GM23338 (cell line): ENCODE data around the gene PYY. TPM values are rescaled to one million over a fixed set of nuclear protein-coding genes. Genes with fewer than 3 reads are reported as not detected.
A peak's percentile ranks its signal among the peaks of the same experiment; 100 is the strongest.

Experiments
- ATAC-seq: fragments of 200-7000 bp; cut with Tn5 transposase; 3 replicates; pipeline ENCODE4 v1.9.1; 2020
- DNase-seq: peaks from one replicate; pipeline ENCODE4 v3.0.0-alpha.2; 2015; ENCODE audit warnings: low spot score
- H2AFZ ChIP-seq: fragments of 200-600 bp; sonication (generic); 2 replicates; pipeline ENCODE4 v1.8.0; 2016; ENCODE audit warnings: antibody characterized with exemption, mild to moderate bottlenecking, moderate library complexity
- H3F3A ChIP-seq: fragments of 200-600 bp; sonication (generic); replicated peaks from 2 replicates; pipeline ENCODE4 v1.8.0; 2017; ENCODE audit warnings: antibody characterized with exemption, mixed run types, low read depth
- H3K27ac ChIP-seq: fragments of 200-600 bp; sonication (generic); 2 replicates; pipeline ENCODE4 v1.6.1; 2016; ENCODE audit warnings: low read depth
- H3K27me3 ChIP-seq: fragments of 200-600 bp; sonication (generic); 2 replicates; pipeline ENCODE4 v1.8.0; 2016; ENCODE audit warnings: mild to moderate bottlenecking, mixed run types, moderate library complexity; ENCODE audit not compliant: insufficient read depth
- H3K36me3 ChIP-seq: fragments of 200-600 bp; sonication (generic); 2 replicates; pipeline ENCODE4 v1.8.0; 2016; ENCODE audit warnings: mild to moderate bottlenecking; ENCODE audit not compliant: insufficient read depth
- H3K4me1 ChIP-seq: fragments of 200-600 bp; sonication (generic); 2 replicates; pipeline ENCODE4 v1.8.0; 2016; ENCODE audit warnings: mild to moderate bottlenecking, moderate library complexity; ENCODE audit not compliant: insufficient read depth
- H3K4me2 ChIP-seq: fragments of 200-600 bp; sonication (generic); 2 replicates; pipeline ENCODE4 v1.7.1; 2017; ENCODE audit warnings: mixed run types
- H3K4me3 ChIP-seq: fragments of 200-600 bp; sonication (generic); 2 replicates; pipeline ENCODE4 v1.6.1; 2016; ENCODE audit warnings: mixed run types
- H3K79me2 ChIP-seq: fragments of 200-600 bp; sonication (generic); replicated peaks from 2 replicates; pipeline ENCODE4 v1.8.0; 2017; ENCODE audit warnings: mild to moderate bottlenecking; ENCODE audit not compliant: insufficient read depth
- H3K9me2 ChIP-seq: fragments of 200-600 bp; sonication (generic); 2 replicates; pipeline ENCODE4 v1.8.0; 2017; ENCODE audit not compliant: insufficient read depth
- H4K20me1 ChIP-seq: fragments of 200-600 bp; sonication (generic); replicated peaks from 2 replicates; pipeline ENCODE4 v1.8.0; 2017; ENCODE audit warnings: mild to moderate bottlenecking; ENCODE audit not compliant: insufficient read depth
- H3K27ac Mint-ChIP-seq: 2 replicates; pipeline ENCODE4 v1.8.0; 2020; ENCODE audit warnings: inconsistent platforms, mild to moderate bottlenecking, moderate library complexity, mixed read lengths
- H3K27me3 Mint-ChIP-seq: 3 replicates; pipeline ENCODE4 v1.8.0; 2022; ENCODE audit warnings: low read depth, mild to moderate bottlenecking, moderate library complexity, mixed read lengths, inconsistent platforms; ENCODE audit not compliant: insufficient read depth, poor library complexity
- H3K36me3 Mint-ChIP-seq: 3 replicates; pipeline ENCODE4 v1.8.0; 2021; ENCODE audit warnings: low read depth, mild to moderate bottlenecking, inconsistent platforms, moderate library complexity, mixed read lengths
- H3K4me1 Mint-ChIP-seq: 3 replicates; pipeline ENCODE4 v1.8.0; 2020; ENCODE audit warnings: mild to moderate bottlenecking, inconsistent platforms, mixed read lengths
- H3K4me3 Mint-ChIP-seq: 3 replicates; pipeline ENCODE4 v1.8.0; 2021; ENCODE audit warnings: moderate library complexity, mild to moderate bottlenecking, inconsistent platforms, mixed read lengths
- H3K9me3 Mint-ChIP-seq: 3 replicates; pipeline ENCODE4 v1.8.0; 2020; ENCODE audit warnings: moderate library complexity, mild to moderate bottlenecking, inconsistent platforms, mixed read lengths
- CREB1 ChIP-seq: fragments of 250-450 bp; sonication (Bioruptor Pico); IDR thresholded peaks from 2 replicates; pipeline ENCODE4 v1.5.0; 2020; ENCODE audit warnings: low read depth, mild to moderate bottlenecking, moderate library complexity
- JUNB ChIP-seq: IDR thresholded peaks from one replicate; pipeline ENCODE4 v1.6.1; 2016; ENCODE audit warnings: antibody characterized with exemption; ENCODE audit not compliant: unreplicated experiment
- POLR2AphosphoS5 ChIP-seq: IDR thresholded peaks from 2 replicates; pipeline ENCODE4 v1.6.1; 2016; ENCODE audit warnings: antibody characterized with exemption, low read depth
- REST ChIP-seq: IDR thresholded peaks from one replicate; pipeline ENCODE4 v1.6.1; 2018; ENCODE audit warnings: antibody characterized with exemption; ENCODE audit not compliant: unreplicated experiment
- STAT1 ChIP-seq: IDR thresholded peaks from one replicate; pipeline ENCODE4 v1.6.1; 2016; ENCODE audit warnings: antibody characterized with exemption; ENCODE audit not compliant: unreplicated experiment
- ZNF331 ChIP-seq: fragments of 250-450 bp; sonication (Bioruptor Pico); IDR thresholded peaks from 2 replicates; pipeline ENCODE4 v1.5.0; 2020; ENCODE audit warnings: low read depth, mild to moderate bottlenecking, moderate library complexity
- polyA plus RNA-seq: library from polyadenylated mRNA; unstranded; fragments of >200 nt; fragmentation: Nextera tagmentation; extraction: Ambion mirVana; gene quantifications from 2 replicates; pipeline ENCODE4 v1.2.1, GENCODE V29; 2016
- total RNA-seq: library from RNA; depleted of rRNA; stranded (reverse); fragments of >200 nt; shearing (Covaris generic); gene quantifications from 2 replicates; pipeline ENCODE4 v1.2.3, GENCODE V29; 2014
- TF ChIP-seq, protein P1 (sequence below), 2 experiments: fragments of 200-600 bp in 1 of 2; sonication (generic) in 1 of 2; conservative IDR thresholded peaks; 2 replicates each; pipeline versions ENCODE4 v1.5.1 to v1.6.1; 2016 to 2017; ENCODE audit warnings: antibody characterized with exemption in 2 of 2, low read depth in 2 of 2, mild to moderate bottlenecking in 2 of 2, moderate library complexity in 1 of 2
- TF ChIP-seq, protein P2 (sequence below): fragments of 250-450 bp; sonication (Bioruptor Pico); IDR thresholded peaks from 2 replicates; pipeline ENCODE4 v1.5.0; 2020; ENCODE audit warnings: mild to moderate bottlenecking, moderate library complexity

The PYY gene
- total and polyA plus RNA-seq, 2 experiments from 2014 or later = 0.56 to 8.5 TPM

DNA sequence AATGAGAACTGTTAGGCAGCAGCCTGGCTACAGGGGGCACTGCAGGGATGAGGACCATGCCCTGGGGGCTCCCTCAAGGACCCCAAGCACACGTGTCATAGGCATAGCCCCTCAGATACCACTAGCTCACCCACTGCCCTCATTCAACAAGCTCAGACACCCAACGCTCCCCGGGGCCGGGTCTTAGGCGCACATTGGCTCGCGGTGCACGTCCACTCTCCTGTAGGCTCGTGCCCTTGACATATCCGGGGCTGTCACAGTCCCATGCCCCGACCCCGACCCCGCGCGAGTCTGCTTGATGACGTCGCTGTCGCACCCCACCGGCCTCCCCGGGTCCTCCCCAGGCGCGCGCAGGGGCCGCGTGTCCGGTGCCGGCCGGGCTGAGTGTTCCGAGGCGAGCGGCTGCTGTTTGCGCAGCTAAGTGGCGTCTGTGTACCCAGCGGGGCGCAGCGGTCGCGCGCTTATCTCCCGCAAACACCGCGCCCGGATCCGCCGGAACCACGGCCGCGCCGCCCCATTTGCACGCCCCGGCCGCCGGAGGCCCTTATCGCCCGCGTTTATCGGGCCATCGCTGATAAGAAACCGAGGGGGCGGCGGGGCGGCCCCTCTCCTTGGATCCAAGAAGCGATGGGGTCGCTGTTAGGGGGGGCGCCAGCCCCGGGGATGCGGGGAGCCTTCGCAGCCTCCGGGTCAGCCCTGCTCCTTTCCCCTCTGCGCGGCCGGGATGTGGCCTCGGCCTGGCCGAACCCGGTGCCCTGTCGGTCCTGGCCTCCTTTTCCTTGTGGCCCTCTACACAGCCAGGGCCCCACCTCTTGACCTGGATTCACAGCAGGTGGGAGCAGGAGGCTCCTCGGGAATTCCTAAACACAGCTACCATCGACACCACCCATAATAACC lies 30.0 kb upstream of the PYY start:
- TF ChIP-seq, protein P1, sequence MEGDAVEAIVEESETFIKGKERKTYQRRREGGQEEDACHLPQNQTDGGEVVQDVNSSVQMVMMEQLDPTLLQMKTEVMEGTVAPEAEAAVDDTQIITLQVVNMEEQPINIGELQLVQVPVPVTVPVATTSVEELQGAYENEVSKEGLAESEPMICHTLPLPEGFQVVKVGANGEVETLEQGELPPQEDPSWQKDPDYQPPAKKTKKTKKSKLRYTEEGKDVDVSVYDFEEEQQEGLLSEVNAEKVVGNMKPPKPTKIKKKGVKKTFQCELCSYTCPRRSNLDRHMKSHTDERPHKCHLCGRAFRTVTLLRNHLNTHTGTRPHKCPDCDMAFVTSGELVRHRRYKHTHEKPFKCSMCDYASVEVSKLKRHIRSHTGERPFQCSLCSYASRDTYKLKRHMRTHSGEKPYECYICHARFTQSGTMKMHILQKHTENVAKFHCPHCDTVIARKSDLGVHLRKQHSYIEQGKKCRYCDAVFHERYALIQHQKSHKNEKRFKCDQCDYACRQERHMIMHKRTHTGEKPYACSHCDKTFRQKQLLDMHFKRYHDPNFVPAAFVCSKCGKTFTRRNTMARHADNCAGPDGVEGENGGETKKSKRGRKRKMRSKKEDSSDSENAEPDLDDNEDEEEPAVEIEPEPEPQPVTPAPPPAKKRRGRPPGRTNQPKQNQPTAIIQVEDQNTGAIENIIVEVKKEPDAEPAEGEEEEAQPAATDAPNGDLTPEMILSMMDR (conservative IDR thresholded peaks at IDR 0.05; ENCODE audit: low read depth in 2 of 2) = peak; percentile 69 to 75
- TF ChIP-seq REST = no peak
- TF ChIP-seq STAT1 = no peak
- TF ChIP-seq ZNF331 (CRISPR knock-in tag) = no peak
- TF ChIP-seq, protein P2, sequence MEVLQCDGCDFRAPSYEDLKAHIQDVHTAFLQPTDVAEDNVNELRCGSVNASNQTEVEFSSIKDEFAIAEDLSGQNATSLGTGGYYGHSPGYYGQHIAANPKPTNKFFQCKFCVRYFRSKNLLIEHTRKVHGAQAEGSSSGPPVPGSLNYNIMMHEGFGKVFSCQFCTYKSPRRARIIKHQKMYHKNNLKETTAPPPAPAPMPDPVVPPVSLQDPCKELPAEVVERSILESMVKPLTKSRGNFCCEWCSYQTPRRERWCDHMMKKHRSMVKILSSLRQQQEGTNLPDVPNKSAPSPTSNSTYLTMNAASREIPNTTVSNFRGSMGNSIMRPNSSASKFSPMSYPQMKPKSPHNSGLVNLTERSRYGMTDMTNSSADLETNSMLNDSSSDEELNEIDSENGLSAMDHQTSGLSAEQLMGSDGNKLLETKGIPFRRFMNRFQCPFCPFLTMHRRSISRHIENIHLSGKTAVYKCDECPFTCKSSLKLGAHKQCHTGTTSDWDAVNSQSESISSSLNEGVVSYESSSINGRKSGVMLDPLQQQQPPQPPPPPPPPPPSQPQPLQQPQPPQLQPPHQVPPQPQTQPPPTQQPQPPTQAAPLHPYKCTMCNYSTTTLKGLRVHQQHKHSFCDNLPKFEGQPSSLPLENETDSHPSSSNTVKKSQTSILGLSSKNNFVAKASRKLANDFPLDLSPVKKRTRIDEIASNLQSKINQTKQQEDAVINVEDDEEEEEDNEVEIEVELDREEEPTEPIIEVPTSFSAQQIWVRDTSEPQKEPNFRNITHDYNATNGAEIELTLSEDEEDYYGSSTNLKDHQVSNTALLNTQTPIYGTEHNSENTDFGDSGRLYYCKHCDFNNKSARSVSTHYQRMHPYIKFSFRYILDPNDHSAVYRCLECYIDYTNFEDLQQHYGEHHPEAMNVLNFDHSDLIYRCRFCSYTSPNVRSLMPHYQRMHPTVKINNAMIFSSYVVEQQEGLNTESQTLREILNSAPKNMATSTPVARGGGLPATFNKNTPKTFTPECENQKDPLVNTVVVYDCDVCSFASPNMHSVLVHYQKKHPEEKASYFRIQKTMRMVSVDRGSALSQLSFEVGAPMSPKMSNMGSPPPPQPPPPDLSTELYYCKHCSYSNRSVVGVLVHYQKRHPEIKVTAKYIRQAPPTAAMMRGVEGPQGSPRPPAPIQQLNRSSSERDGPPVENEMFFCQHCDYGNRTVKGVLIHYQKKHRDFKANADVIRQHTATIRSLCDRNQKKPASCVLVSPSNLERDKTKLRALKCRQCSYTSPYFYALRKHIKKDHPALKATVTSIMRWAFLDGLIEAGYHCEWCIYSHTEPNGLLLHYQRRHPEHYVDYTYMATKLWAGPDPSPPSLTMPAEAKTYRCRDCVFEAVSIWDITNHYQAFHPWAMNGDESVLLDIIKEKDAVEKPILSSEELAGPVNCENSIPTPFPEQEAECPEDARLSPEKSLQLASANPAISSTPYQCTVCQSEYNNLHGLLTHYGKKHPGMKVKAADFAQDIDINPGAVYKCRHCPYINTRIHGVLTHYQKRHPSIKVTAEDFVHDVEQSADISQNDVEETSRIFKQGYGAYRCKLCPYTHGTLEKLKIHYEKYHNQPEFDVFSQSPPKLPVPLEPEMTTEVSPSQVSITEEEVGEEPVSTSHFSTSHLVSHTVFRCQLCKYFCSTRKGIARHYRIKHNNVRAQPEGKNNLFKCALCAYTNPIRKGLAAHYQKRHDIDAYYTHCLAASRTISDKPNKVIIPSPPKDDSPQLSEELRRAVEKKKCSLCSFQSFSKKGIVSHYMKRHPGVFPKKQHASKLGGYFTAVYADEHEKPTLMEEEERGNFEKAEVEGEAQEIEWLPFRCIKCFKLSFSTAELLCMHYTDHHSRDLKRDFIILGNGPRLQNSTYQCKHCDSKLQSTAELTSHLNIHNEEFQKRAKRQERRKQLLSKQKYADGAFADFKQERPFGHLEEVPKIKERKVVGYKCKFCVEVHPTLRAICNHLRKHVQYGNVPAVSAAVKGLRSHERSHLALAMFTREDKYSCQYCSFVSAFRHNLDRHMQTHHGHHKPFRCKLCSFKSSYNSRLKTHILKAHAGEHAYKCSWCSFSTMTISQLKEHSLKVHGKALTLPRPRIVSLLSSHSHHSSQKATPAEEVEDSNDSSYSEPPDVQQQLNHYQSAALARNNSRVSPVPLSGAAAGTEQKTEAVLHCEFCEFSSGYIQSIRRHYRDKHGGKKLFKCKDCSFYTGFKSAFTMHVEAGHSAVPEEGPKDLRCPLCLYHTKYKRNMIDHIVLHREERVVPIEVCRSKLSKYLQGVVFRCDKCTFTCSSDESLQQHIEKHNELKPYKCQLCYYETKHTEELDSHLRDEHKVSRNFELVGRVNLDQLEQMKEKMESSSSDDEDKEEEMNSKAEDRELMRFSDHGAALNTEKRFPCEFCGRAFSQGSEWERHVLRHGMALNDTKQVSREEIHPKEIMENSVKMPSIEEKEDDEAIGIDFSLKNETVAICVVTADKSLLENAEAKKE (CRISPR knock-in tag) = no peak
- TF ChIP-seq POLR2AphosphoS5 = no peak; the same call in 1 of the 2 replicates
- peak; percentile 8 for TF ChIP-seq JUNB
- TF ChIP-seq CREB1 (CRISPR knock-in tag) = peak; percentile 66
- no peaks in the 10 kb centered on the region for H3K79me2 ChIP-seq
- H3K27me3 Mint-ChIP-seq = peaks cover 22% of the 10 kb centered on the region
- no peaks in the 10 kb centered on the region for H3K36me3 ChIP-seq
- no peaks in the 10 kb centered on the region for H3K9me3 Mint-ChIP-seq
- 0 out of 2 replicates have a peak, but pooled peaks cover 3% of the 10 kb centered on the region for H3F3A ChIP-seq
- H3K36me3 Mint-ChIP-seq = no peaks in the 10 kb centered on the region
- ATAC-seq (peak; percentile 86), DNase-seq (peak; percentile 80)
- H3K4me3 Mint-ChIP-seq = peak overlapping the region; percentile 79
- H3K27ac Mint-ChIP-seq = no peak overlapping the region
- peak overlapping the region; percentile 73 for H3K4me3 ChIP-seq
- no peaks in the 10 kb centered on the region for H4K20me1 ChIP-seq
- H3K4me2 ChIP-seq = peak overlapping the region; percentile 90
- peaks cover 37% of the 10 kb centered on the region for H3K27me3 ChIP-seq
- H3K27ac ChIP-seq = no peak overlapping the region
- H3K4me1 ChIP-seq = peaks cover 8% of the 10 kb centered on the region; the same call in 1 of the 2 replicates
- peaks cover 12% of the 10 kb centered on the region; the same call in 2 of the 3 replicates for H3K4me1 Mint-ChIP-seq
- H2AFZ ChIP-seq = peak overlapping the region; percentile 100
- H3K9me2 ChIP-seq = no peaks in the 10 kb centered on the region
